ENCODE data around the gene UBXN6.

The UBXN6 gene

GRCh38 chr19:4503825-4504170, 46.2 kb upstream of the UBXN6 start:
- no peak overlapping the region for H3K4me3 ChIP-seq (ENCODE audit: low read depth, low read length)
- TF ChIP-seq CTCF (IDR thresholded peaks at IDR 0.05; ENCODE audit: low read depth, low read length) = no peak

GRCh38 chr19:4503132-4503824, 45.7 kb upstream of the UBXN6 start:
- H3K4me3 ChIP-seq (ENCODE audit: low read depth, low read length) = no peak overlapping the region
- no peak for TF ChIP-seq CTCF (IDR thresholded peaks at IDR 0.05; ENCODE audit: low read depth, low read length)

- H3K4me3 ChIP-seq (ENCODE audit: low read depth, low read length) = no peak overlapping the region
- TF ChIP-seq CTCF (IDR thresholded peaks at IDR 0.05; ENCODE audit: low read depth, low read length) = no peak
These were observed 44.9 kb upstream of the UBXN6 start for GRCh38 chr19:4502282-4503131.

- H3K4me3 ChIP-seq (ENCODE audit: low read depth, low read length) = no peak overlapping the region
- TF ChIP-seq CTCF (IDR thresholded peaks at IDR 0.05; ENCODE audit: low read depth, low read length) = no peak
These were observed 44.1 kb upstream of the UBXN6 start for GRCh38 chr19:4501691-4502090.

GRCh38 chr19:4500841-4501591, 43.4 kb upstream of the UBXN6 start:
- H3K4me3 ChIP-seq (ENCODE audit: low read depth, low read length) = no peak overlapping the region
- no peak for TF ChIP-seq CTCF (IDR thresholded peaks at IDR 0.05; ENCODE audit: low read depth, low read length)

- no peak overlapping the region for H3K4me3 ChIP-seq (ENCODE audit: low read depth, low read length)
- TF ChIP-seq CTCF (IDR thresholded peaks at IDR 0.05; ENCODE audit: low read depth, low read length) = no peak
These were observed 42.3 kb upstream of the UBXN6 start for GRCh38 chr19:4499855-4500254.

Data from WI38 (cell line).